HG03565 (cell line): Measurements from ENCODE around the gene LNPEP.
A peak's percentile ranks its signal among the peaks of the same experiment; 100 is the strongest.

Experiments
- ATAC-seq: cut with Tn5 transposase; IDR thresholded peaks from one replicate; pipeline ENCODE4 v1.9.1; 2021; ENCODE audit warnings: mild to moderate bottlenecking, moderate library complexity; ENCODE audit not compliant: unreplicated experiment

Gene LNPEP

GRCh38 chr5:96935559-96936430 lies at the start of gene LNPEP:
TSS of gene LNPEP (plus strand) at chr5:96936080. CDS start at chr5:96936156, 76 bp downstream.
- peak; percentile 31 for ATAC-seq

GRCh38 chr5:96893342-96893741 lies 42.5 kb upstream of the LNPEP start:
- ATAC-seq, result no peak

GRCh38 chr5:96896276-96896675 lies 39.6 kb upstream of the LNPEP start:
- ATAC-seq, result peak; percentile 66

GRCh38 chr5:96896806-96897205 lies 39.1 kb upstream of the LNPEP start:
- peak; percentile 77 for ATAC-seq

GRCh38 chr5:96901384-96901783 lies 34.5 kb upstream of the LNPEP start:
- ATAC-seq, result no peak

- ATAC-seq, result no peak
Observed at GRCh38 chr5:96901841-96902240, 34.0 kb upstream of the LNPEP start.

GRCh38 chr5:96902876-96903275 lies 33.0 kb upstream of the LNPEP start:
- ATAC-seq, result no peak

GRCh38 chr5:96903300-96903699 lies 32.6 kb upstream of the LNPEP start:
- no peak for ATAC-seq

DNA sequence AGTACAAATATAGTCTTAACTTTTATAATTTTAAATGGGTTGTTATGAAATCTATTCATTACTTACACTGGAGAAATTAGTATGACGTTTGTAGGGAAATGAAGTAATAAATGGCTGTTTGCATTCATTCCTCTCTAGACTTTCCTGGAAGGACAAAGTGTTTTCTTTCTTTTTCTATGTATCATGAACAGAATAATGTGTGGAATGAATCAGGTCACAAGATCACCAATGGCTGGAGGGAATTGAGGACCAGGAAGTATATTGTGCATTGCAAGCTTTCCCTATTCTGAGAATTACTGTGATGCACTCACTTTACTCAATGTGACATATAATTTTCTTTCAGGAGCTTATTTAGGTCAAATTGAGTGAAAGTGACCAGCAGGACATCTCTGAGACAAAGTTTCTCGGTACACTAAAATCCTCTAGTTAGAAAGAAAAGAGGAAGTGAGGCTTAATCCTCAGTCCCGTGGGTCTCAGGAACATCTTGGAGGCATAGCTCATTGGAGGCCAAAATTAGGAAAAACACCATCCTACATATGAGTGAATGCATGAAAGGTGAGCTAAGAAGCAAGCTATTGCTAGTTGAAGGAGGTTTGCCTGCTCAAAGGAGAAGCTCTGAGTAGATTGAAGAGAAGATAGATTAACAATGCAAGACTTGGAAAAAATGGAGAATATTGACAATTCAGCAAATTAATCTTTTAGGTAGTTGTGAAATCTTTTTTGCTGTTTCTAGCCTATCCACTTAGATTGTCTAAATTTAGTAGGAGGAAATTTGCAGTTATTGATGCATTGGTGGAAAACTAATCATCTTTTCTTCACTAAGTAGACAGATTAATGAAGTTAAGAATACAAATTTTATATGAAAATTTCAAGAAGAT lies 31.6 kb upstream of the LNPEP start:
- no peak for ATAC-seq

GRCh38 chr5:96905864-96906263 lies 30.0 kb upstream of the LNPEP start:
- no peak for ATAC-seq

- no peak for ATAC-seq
Observed at GRCh38 chr5:96909003-96909402, 26.9 kb upstream of the LNPEP start.

DNA sequence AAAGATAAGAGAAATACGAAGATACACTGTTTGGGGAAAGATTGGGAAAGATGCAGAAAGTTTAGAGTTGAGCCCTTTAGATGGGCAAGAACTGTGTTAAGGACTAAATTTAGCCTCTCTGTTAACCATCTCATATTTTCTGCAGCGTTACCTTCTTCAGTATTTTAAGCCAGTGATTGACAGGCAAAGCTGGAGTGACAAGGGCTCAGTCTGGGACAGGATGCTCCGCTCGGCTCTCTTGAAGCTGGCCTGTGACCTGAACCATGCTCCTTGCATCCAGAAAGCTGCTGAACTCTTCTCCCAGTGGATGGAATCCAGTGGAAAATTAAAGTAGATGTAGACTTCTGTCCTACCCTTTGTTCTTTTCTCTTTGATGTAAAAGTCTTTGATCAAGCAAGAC lies 26.4 kb upstream of the LNPEP start:
- no peak for ATAC-seq

- ATAC-seq, result no peak
Observed at GRCh38 chr5:96911139-96911538, 24.7 kb upstream of the LNPEP start.

DNA sequence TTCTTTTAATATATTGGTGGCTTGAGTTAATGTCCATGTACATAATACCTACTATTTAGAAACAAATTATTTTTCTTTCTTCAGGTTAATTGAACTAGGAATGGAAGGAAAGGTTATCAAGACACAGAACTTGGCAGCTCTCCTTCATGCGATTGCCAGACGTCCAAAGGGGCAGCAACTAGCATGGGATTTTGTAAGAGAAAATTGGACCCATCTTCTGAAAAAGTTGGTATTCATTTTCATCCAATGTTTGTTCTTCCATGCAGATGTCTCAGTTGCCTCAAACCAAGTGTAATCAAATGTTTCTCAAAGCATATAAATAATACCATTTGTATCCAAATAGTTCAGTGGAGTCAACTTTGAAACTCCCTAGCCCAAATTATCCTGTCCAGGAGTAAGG lies 22.6 kb upstream of the LNPEP start:
- no peak for ATAC-seq

GRCh38 chr5:96919754-96920197 lies 16.1 kb upstream of the LNPEP start:
- ATAC-seq, result peak; percentile 60

- ATAC-seq, result no peak
Observed at GRCh38 chr5:96920744-96921355, 15.0 kb upstream of the LNPEP start.

DNA sequence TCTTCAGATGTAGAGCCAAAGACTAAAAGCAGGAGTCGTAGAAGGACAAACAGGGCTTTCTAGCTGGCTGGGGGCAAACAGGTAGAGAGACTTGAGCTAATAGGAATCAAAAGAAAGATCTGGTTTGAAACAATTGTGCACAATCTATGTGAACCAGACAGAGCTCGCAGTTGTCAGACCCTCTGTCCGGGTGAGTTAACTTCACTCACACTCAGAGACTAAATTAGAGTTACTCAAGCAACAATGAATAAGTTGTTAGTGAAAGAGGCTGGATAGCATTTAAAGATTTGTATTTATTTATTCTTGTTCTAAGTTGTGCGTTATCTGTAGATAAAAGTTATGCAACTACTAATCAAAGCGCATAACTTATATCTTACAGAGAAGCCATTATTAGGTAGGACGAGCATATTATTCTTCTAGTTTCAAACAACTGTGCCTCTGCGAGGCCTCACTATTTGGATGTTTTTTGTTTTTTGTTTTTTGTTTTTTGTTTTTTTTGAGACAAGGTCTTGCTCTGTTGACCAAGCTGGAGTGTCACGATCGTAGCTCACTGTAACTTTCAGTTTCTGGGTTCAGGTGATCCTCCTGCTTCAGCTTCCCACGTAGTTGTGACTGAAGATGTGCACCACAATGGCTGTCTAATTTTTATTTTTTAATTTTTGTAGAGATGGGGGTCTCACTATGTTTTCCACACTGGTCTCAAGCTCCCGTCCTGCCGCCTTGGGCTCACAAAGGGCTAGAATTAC lies 13.2 kb upstream of the LNPEP start:
- ATAC-seq, result no peak

- ATAC-seq, result no peak
Observed at GRCh38 chr5:96924016-96924443, 11.8 kb upstream of the LNPEP start.

GRCh38 chr5:96926276-96926675 lies 9.6 kb upstream of the LNPEP start:
- ATAC-seq, result no peak

DNA sequence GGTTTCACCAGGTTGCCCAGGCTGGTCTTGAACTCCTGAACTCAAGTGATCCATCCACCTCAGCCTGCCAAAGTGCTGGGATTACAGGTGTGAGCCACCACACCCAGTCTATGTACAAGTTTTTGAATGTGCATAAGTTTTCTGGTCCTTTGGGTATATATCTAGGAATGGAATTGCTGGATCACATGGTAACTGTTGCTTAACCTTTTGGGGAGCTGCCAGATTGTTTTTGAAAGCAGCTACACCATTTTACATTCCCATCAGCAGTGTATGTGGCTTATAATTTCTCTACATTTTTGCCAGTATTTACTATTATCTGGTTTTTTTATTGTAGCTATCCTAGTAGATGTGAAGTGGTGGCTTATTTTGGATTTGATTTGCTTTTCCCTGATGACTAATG lies 8.9 kb upstream of the LNPEP start:
- no peak for ATAC-seq
